ENCODE data around the gene CERT1.

- no peak for TF ChIP-seq CTCF (IDR thresholded peaks at IDR 0.05; ENCODE audit: low read depth, low read length, poor library complexity, severe bottlenecking)
- no peak for TF ChIP-seq EZH2phosphoT487 (IDR thresholded peaks at IDR 0.05; ENCODE audit: borderline replicate concordance, low read length)
These were observed 54.3 kb downstream of the CERT1 start for GRCh38 chr5:75457161-75457560.
